Osteoblast (primary cell): ENCODE results near the gene ACOT2. TPM values are rescaled to one million over a fixed set of nuclear protein-coding genes. Genes with fewer than 3 reads are reported as not detected.
"Not testable (repeated sequence)": the region's sequence is repeated elsewhere in the genome, so short reads cannot be mapped to it uniquely, and the experiment has no call there.

ENCODE experiments used
- DNase-seq: peaks from one replicate; pipeline ENCODE4 v3.0.0; 2011; ENCODE audit warnings: low spot score, mixed read lengths; ENCODE audit not compliant: insufficient read length; ENCODE audit errors: missing footprints
- H2AFZ ChIP-seq: 2 replicates; pipeline ENCODE4 v1.6.0; 2011; ENCODE audit warnings: mild to moderate bottlenecking, low read length
- H3K27ac ChIP-seq: 2 replicates; pipeline ENCODE4 v1.5.1; 2011; ENCODE audit warnings: mild to moderate bottlenecking, low read depth, low read length, moderate library complexity
- H3K27me3 ChIP-seq: 2 replicates; pipeline ENCODE4 v1.6.0; 2012; ENCODE audit warnings: mild to moderate bottlenecking, control low read depth, inconsistent platforms, low read length, moderate library complexity; ENCODE audit not compliant: insufficient read depth
- H3K36me3 ChIP-seq: 2 replicates; pipeline ENCODE4 v1.5.1; 2011; ENCODE audit warnings: mild to moderate bottlenecking, low read length, control low read depth, moderate library complexity; ENCODE audit not compliant: insufficient read depth
- H3K4me1 ChIP-seq: 2 replicates; pipeline ENCODE4 v1.5.1; 2011; ENCODE audit warnings: mild to moderate bottlenecking, low read length, control low read depth, moderate library complexity; ENCODE audit not compliant: insufficient read depth
- H3K4me2 ChIP-seq: 2 replicates; pipeline ENCODE4 v1.6.0; 2011; ENCODE audit warnings: mild to moderate bottlenecking, low read length; ENCODE audit not compliant: insufficient read depth
- H3K4me3 ChIP-seq: fragments of 200-600 bp; sonication (generic); 3 replicates; pipeline ENCODE4 v1.5.1; 2012; ENCODE audit warnings: mild to moderate bottlenecking, low read length, inconsistent platforms; ENCODE audit not compliant: insufficient read depth
- H3K79me2 ChIP-seq: 2 replicates; pipeline ENCODE4 v1.6.0; 2012; ENCODE audit warnings: mild to moderate bottlenecking, low read length, control low read depth, inconsistent platforms; ENCODE audit not compliant: insufficient read depth
- H3K9me3 ChIP-seq: 2 replicates; pipeline ENCODE4 v1.5.1; 2011; ENCODE audit warnings: low read depth, low read length, control low read depth
- H4K20me1 ChIP-seq: 2 replicates; pipeline ENCODE4 v1.6.0; 2012; ENCODE audit warnings: mild to moderate bottlenecking, low read length, control low read depth; ENCODE audit not compliant: insufficient read depth
- CTCF ChIP-seq: IDR thresholded peaks from 2 replicates; pipeline ENCODE4 v1.5.1; 2011; ENCODE audit warnings: mild to moderate bottlenecking, low read depth, low read length, moderate library complexity; ENCODE audit errors: extremely low read depth
- total RNA-seq: library from RNA; depleted of rRNA; stranded (reverse); fragments of >200 nt; gene quantifications from 2 replicates; pipeline ENCODE4 v1.2.3, GENCODE V29; 2012

The ACOT2 gene
- 57.5 and 58.3 TPM in 2 replicates for total RNA-seq

- H3K4me2 ChIP-seq: peak within 1 kb of the TSS; percentile 81
- H3K9me3 ChIP-seq, H4K20me1 ChIP-seq, H3K27me3 ChIP-seq, H3K36me3 ChIP-seq: not testable (repeated sequence)
- DNase-seq: peak; percentile 95
- H3K4me3 ChIP-seq: peak within 1 kb of the TSS; percentile 88
- H2AFZ ChIP-seq: peak within 1 kb of the TSS; percentile 82
- TF ChIP-seq CTCF: peak; percentile 6
- H3K27ac ChIP-seq: peak within 1 kb of the TSS; percentile 76
- peaks cover 19% of the 10 kb centered on the region for H3K79me2 ChIP-seq
- peaks cover 17% of the 10 kb centered on the region for H3K4me1 ChIP-seq
These were observed at the start of gene ACOT2 for GRCh38 chr14:73569185-73569958. Gene ACOT2 (plus strand): TSS chr14:73569213. CDS start chr14:73569241, 28 bp downstream.

- no peak overlapping the region for H3K4me3 ChIP-seq
- no peaks in the 10 kb centered on the region for H4K20me1 ChIP-seq
- no peak overlapping the region for H2AFZ ChIP-seq
- no peaks in the 10 kb centered on the region for H3K27me3 ChIP-seq
- no peaks in the 10 kb centered on the region for H3K79me2 ChIP-seq
- no peak for TF ChIP-seq CTCF
- H3K27ac ChIP-seq: no peak overlapping the region
- peaks cover 4% of the 10 kb centered on the region for H3K4me1 ChIP-seq
- no peaks in the 10 kb centered on the region for H3K36me3 ChIP-seq
- DNase-seq: no peak
- H3K9me3 ChIP-seq: no peaks in the 10 kb centered on the region
- no peak overlapping the region for H3K4me2 ChIP-seq
These were observed 47.8 kb upstream of the ACOT2 start for GRCh38 chr14:73521229-73521628.

GRCh38 chr14:73524493-73524892 is 44.5 kb upstream of the ACOT2 start:
- Histone ChIP-seq H3K36me3 (no peaks in the 10 kb centered on the region), H3K4me1 (peaks cover 12% of the 10 kb centered on the region), H3K9me3 (no peaks in the 10 kb centered on the region), H3K27ac (no peak overlapping the region), H3K79me2 (no peaks in the 10 kb centered on the region), H3K4me3 (no peak overlapping the region), H4K20me1 (no peaks in the 10 kb centered on the region), H3K4me2 (no peak overlapping the region), H3K27me3 (no peaks in the 10 kb centered on the region), H2AFZ (no peak overlapping the region)
- DNase-seq: no peak
- TF ChIP-seq CTCF: no peak
